IPS-15b (cell line): Measurements from ENCODE around the gene ANKRD36B.
"Not testable (repeated sequence)": the region's sequence is repeated elsewhere in the genome, so short reads cannot be mapped to it uniquely, and the experiment has no call there.

ENCODE experiments used
- H3K27me3 ChIP-seq: one replicate; pipeline ENCODE4 v1.6.1; 2013; ENCODE audit warnings: low read length; ENCODE audit not compliant: control insufficient read depth, insufficient read depth
- H3K36me3 ChIP-seq: one replicate; pipeline ENCODE4 v1.6.1; 2013; ENCODE audit warnings: low read length; ENCODE audit not compliant: control insufficient read depth, insufficient read depth
- H3K4me1 ChIP-seq: one replicate; pipeline ENCODE4 v1.6.1; 2013; ENCODE audit warnings: mild to moderate bottlenecking, low read length; ENCODE audit not compliant: control insufficient read depth, insufficient read depth
- H3K4me3 ChIP-seq: one replicate; pipeline ENCODE4 v1.5.1; 2013; ENCODE audit warnings: low read depth, low read length
- H3K9ac ChIP-seq: one replicate; pipeline ENCODE4 v1.6.1; 2013; ENCODE audit warnings: low read depth, mild to moderate bottlenecking, low read length
- H3K9me3 ChIP-seq: one replicate; pipeline ENCODE4 v1.6.1; 2013; ENCODE audit warnings: mild to moderate bottlenecking, low read length; ENCODE audit not compliant: control insufficient read depth, insufficient read depth

The ANKRD36B gene

GRCh38 chr2:97525904-97526303, 63.8 kb downstream of the ANKRD36B start:
- not testable (repeated sequence) for H3K36me3 ChIP-seq

GRCh38 chr2:97523816-97524215, 65.9 kb downstream of the ANKRD36B start:
- H3K27me3 ChIP-seq, H3K36me3 ChIP-seq, H3K9me3 ChIP-seq, H3K9ac ChIP-seq, H3K4me1 ChIP-seq, H3K4me3 ChIP-seq: not testable (repeated sequence)

More at GRCh38 chr2:97525904-97526303, 63.8 kb downstream of the ANKRD36B start:
- H3K9ac ChIP-seq, H3K27me3 ChIP-seq, H3K4me1 ChIP-seq, H3K4me3 ChIP-seq, H3K9me3 ChIP-seq: not testable (repeated sequence)

- H3K4me1 ChIP-seq, H3K9ac ChIP-seq, H3K27me3 ChIP-seq, H3K9me3 ChIP-seq, H3K36me3 ChIP-seq, H3K4me3 ChIP-seq: not testable (repeated sequence)
These were observed 66.6 kb downstream of the ANKRD36B start for GRCh38 chr2:97522916-97523555.

DNA sequence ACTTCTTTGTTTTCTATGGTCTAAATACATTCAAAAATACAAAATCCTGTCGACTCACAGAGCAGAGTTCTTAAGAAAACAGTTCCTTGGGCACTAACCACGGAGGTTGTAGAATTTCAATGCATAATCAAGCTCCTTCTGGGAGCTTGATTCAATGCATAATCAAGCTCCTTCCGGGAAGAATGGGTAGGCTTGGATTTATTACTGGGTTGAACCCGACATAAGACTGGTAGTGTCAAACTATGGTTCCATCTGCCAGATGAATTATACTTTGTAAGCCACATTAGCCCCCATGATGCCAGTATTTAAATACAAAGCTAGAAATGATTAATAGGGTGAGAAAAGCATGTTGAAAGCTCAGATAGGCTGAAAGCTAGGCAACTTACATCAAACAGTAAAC, 94.0 kb downstream of the ANKRD36B start:
- H3K9me3 ChIP-seq, H3K36me3 ChIP-seq, H3K9ac ChIP-seq, H3K4me3 ChIP-seq, H3K27me3 ChIP-seq, H3K4me1 ChIP-seq: not testable (repeated sequence)

- H3K36me3 ChIP-seq, H3K4me3 ChIP-seq, H3K9ac ChIP-seq, H3K9me3 ChIP-seq, H3K27me3 ChIP-seq, H3K4me1 ChIP-seq: not testable (repeated sequence)
These were observed 99.5 kb downstream of the ANKRD36B start for GRCh38 chr2:97490141-97490540.
